ENCODE measurements around the gene ATP1A2.

- TF ChIP-seq CTCF (IDR thresholded peaks at IDR 0.05; ENCODE audit: low read depth, low read length) (no peak), POLR2A (IDR thresholded peaks at IDR 0.05; ENCODE audit: extremely low read depth, insufficient read length) (no peak), MYC (IDR thresholded peaks at IDR 0.05; ENCODE audit: low read depth, low read length) (no peak)
Measured at GRCh38 chr1:160171354-160171753, 55.8 kb downstream of the ATP1A2 start.

Data from NB4 (cell line).